Testis (tissue), 3 donors: ENCODE results near the gene DCP1B. TPM values are rescaled to one million over a fixed set of nuclear protein-coding genes. Genes with fewer than 3 reads are reported as not detected.

Experiments used
- DNase-seq: peaks from one replicate; pipeline ENCODE4 v3.0.0-alpha.2; 2019
- H3K27ac ChIP-seq, 2 donors: fragments of 200-600 bp; sonication (generic); one replicate each; pipeline ENCODE4 v1.5.1; 2019
- H3K27me3 ChIP-seq: fragments of 200-600 bp; sonication (generic); one replicate; pipeline ENCODE4 v1.5.1; 2019
- H3K36me3 ChIP-seq: fragments of 200-600 bp; sonication (generic); one replicate; pipeline ENCODE4 v1.5.1; 2017; ENCODE audit warnings: low read depth; ENCODE audit errors: missing control alignments
- H3K4me1 ChIP-seq: fragments of 200-600 bp; sonication (generic); one replicate; pipeline ENCODE4 v1.5.1; 2019
- H3K4me3 ChIP-seq, 2 donors: fragments of 200-600 bp; sonication (generic); one replicate each; pipeline ENCODE4 v1.5.1; 2017 to 2019
- H3K9me3 ChIP-seq: fragments of 200-600 bp; sonication (generic); one replicate; pipeline ENCODE4 v1.5.1; 2017
- CTCF ChIP-seq, 3 experiments: fragments of 450-650 bp in 2 of 3; fragments of 200-600 bp in 1 of 3; sonication (generic) in 1 of 3; IDR thresholded peaks; one replicate each; pipeline ENCODE4 v1.5.1; 2016 to 2019; ENCODE audit warnings: antibody characterized with exemption in 3 of 3, mild to moderate bottlenecking in 2 of 3, moderate library complexity in 1 of 3
- POLR2A ChIP-seq: fragments of 450-650 bp; IDR thresholded peaks from one replicate; pipeline ENCODE4 v1.6.1; 2017; ENCODE audit warnings: antibody characterized with exemption, mild to moderate bottlenecking, moderate library complexity
- WGBS, 2 donors: methylation state at CpG; one replicate each; pipeline ENCODE4 v1.1.5; 2018; 5-methylcytosine and 5-hydroxymethylcytosine counted together
- intact Hi-C: fragments of 100-400 bp; cut with DNase I; formaldehyde crosslinking; loops from one replicate; pipeline ENCODE4 v1.15.1; 2023; ENCODE audit warnings: low total_unique reads
- polyA plus RNA-seq: library from polyadenylated mRNA; stranded (reverse); fragments of 350-450 nt; fragmentation: Illumina TruSeq; extraction: RNeasy Lipid Tissue Mini Kit (QIAGEN cat#74804); gene quantifications from one replicate; pipeline ENCODE4 v1.2.3, GENCODE V29; 2014; ENCODE audit warnings: low read depth, low replicate concordance; ENCODE audit not compliant: insufficient read depth
- total RNA-seq, 2 donors: library from RNA; depleted of rRNA; stranded (reverse); fragments of >200 nt; gene quantifications; one replicate each; pipeline ENCODE4 v1.2.3, GENCODE V29; 2016

The DCP1B gene
- total and polyA plus RNA-seq, 3 donors from 2014 or later: 36.6 to 56.1 (median 40.0) TPM

DNA sequence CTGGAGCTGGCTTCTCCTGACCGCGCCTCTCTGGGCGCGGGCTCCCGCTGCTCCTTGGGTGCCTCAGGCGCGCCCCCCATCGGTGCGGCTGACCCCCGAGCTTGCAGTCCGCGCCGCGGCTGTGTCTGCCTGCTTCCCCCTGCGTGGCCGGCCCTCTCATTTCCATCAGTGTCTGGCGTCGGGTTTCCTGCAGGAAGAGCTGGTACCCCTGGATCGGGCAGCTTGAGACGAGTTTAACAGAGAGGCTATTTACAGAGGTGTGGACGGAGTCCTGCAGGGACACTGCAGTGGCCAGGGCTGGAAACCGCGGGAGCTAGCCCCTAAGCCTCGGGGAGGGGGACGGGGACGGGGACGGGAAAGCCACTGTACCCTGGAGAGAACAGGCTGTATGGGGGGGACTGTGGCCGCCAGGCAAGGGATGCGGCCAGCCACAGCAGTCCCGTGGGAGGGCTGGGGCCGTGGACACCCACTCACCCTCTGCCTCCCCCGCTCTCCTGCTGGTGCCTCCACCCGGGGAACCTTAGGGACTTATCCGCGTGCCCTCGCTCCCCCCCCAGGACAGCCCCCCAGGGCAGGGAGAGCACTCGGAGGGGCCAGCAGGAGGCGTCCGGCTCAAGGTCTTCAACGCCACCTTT lies 82.1 kb downstream of the DCP1B start:
- no peak overlapping the region for H3K27ac ChIP-seq
- DNase-seq: peak; percentile 82
- intact Hi-C loops: no loop called here
- no peaks in the 10 kb centered on the region for H3K9me3 ChIP-seq
- H3K4me1 ChIP-seq: peaks cover 15% of the 10 kb centered on the region
- TF ChIP-seq POLR2A (no peak), CTCF (IDR thresholded peaks at IDR 0.05) (peak in 1 of 3 experiments; percentile 19)
- 47 to 61% methylated on average over 31 to 40 of the region's 40 CpGs for WGBS, 2 donors
- H3K27me3 ChIP-seq: no peaks in the 10 kb centered on the region
- H3K4me3 ChIP-seq: peak overlapping the region; percentile 15 to 44
- H3K36me3 ChIP-seq: no peaks in the 10 kb centered on the region

DNA sequence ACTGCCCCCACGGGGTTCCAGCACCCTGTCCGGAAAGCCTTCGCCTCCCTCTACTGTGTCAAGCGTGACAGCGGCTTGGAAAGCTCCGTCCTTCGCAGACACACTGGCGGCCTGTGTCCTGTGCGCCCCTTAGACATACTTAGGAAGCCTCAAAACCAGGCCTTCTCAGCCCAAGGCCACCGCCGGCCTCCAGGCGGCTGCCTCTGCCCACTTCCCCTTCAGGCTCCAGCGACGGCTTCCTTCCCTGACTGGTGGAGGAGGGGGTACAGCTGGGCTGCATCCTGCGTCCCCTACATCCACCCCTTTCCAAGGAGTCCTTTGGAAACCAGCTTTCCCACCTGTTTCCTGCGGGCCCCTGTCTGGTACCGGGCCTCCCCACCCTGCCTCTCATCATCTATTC lies 83.3 kb downstream of the DCP1B start:
- H3K36me3 ChIP-seq: no peaks in the 10 kb centered on the region
- peak overlapping the region in 1 of 2 donors; percentile 15 for H3K4me3 ChIP-seq
- DNase-seq: peak; percentile 29
- TF ChIP-seq CTCF (IDR thresholded peaks at IDR 0.05) (no peak), POLR2A (no peak)
- no peaks in the 10 kb centered on the region for H3K9me3 ChIP-seq
- 68 to 82% methylated on average over 17 of the region's 17 CpGs for WGBS, 2 donors
- no peaks in the 10 kb centered on the region for H3K27me3 ChIP-seq
- intact Hi-C loops: no loop called here
- no peak overlapping the region for H3K27ac ChIP-seq
- peaks cover 26% of the 10 kb centered on the region for H3K4me1 ChIP-seq

- no peak overlapping the region for H3K4me3 ChIP-seq
- intact Hi-C loops: no loop called here
- no peaks in the 10 kb centered on the region for H3K36me3 ChIP-seq
- H3K27me3 ChIP-seq: no peaks in the 10 kb centered on the region
- H3K27ac ChIP-seq: no peak overlapping the region
- peaks cover 27% of the 10 kb centered on the region for H3K4me1 ChIP-seq
- TF ChIP-seq POLR2A (no peak), CTCF (IDR thresholded peaks at IDR 0.05) (no peak)
- 90 to 92% methylated on average over 13 of the region's 13 CpGs for WGBS, 2 donors
- no peaks in the 10 kb centered on the region for H3K9me3 ChIP-seq
- peak; percentile 12 for DNase-seq
Observed at GRCh38 chr12:1920436-1920835, 83.8 kb downstream of the DCP1B start.

GRCh38 chr12:1919763-1920162 lies 84.5 kb downstream of the DCP1B start:
- no peak overlapping the region for H3K4me3 ChIP-seq
- no peaks in the 10 kb centered on the region for H3K27me3 ChIP-seq
- TF ChIP-seq POLR2A (no peak), CTCF (IDR thresholded peaks at IDR 0.05) (no peak)
- intact Hi-C loops: no loop called here
- no peaks in the 10 kb centered on the region for H3K36me3 ChIP-seq
- no peaks in the 10 kb centered on the region for H3K9me3 ChIP-seq
- peak; percentile 9 for DNase-seq
- H3K27ac ChIP-seq: no peak overlapping the region
- peaks cover 27% of the 10 kb centered on the region for H3K4me1 ChIP-seq
- 57 to 91% methylated on average over 3 of the region's 3 CpGs for WGBS, 2 donors

DNA sequence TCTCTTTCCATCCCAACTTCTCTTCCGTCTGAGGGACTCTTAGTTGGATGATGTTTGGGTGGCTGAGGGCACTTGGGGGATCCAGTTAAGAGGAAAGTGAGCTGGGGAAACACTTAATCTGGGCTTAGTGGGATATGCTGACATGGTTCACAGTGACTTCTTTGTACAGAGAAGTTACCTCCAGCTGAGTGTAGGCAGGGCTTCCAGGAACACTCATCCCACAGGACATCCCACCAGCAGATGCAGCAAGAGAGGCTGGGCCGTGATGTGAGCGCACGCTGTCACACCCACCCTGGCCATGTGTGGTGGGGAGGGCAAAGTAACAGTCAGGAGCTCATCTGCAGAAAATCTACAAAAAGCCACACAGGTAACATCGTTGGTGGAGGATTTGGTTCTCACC lies 85.0 kb downstream of the DCP1B start:
- Histone ChIP-seq H3K4me3 (no peak overlapping the region), H3K27ac (no peak overlapping the region), H3K4me1 (peaks cover 27% of the 10 kb centered on the region), H3K9me3 (no peaks in the 10 kb centered on the region), H3K27me3 (no peaks in the 10 kb centered on the region), H3K36me3 (no peaks in the 10 kb centered on the region)
- WGBS, 2 donors: 83 to 85% methylated on average over 5 of the region's 5 CpGs
- TF ChIP-seq CTCF (IDR thresholded peaks at IDR 0.05): no peak
- TF ChIP-seq POLR2A: no peak
- intact Hi-C loops: no loop called here
- peak; percentile 10 for DNase-seq
